Activated T-cell treated with anti-CD3 and anti-CD28 coated beads, Interleukin-2, amount 50 U/mL, for 24 hours (primary cell): ENCODE data around the gene KCNK7.

Experiments used
- DNase-seq: peaks from one replicate; pipeline ENCODE4 v3.0.0-alpha.2; 2020
- H3K27ac Mint-ChIP-seq: 2 replicates; pipeline ENCODE4 v1.8.0; 2020; ENCODE audit warnings: mild to moderate bottlenecking, mixed read lengths
- H3K27me3 Mint-ChIP-seq: 2 replicates; pipeline ENCODE4 v1.8.0; 2020; ENCODE audit warnings: mixed read lengths
- H3K36me3 Mint-ChIP-seq: 2 replicates; pipeline ENCODE4 v1.8.0; 2020; ENCODE audit warnings: low read depth, mixed read lengths
- H3K4me1 Mint-ChIP-seq: 2 replicates; pipeline ENCODE4 v1.8.0; 2020; ENCODE audit warnings: low read depth, mixed read lengths
- H3K4me3 Mint-ChIP-seq: 2 replicates; pipeline ENCODE4 v1.8.0; 2020; ENCODE audit warnings: mild to moderate bottlenecking, moderate library complexity, mixed read lengths
- H3K9me3 Mint-ChIP-seq: 2 replicates; pipeline ENCODE4 v1.8.0; 2020; ENCODE audit warnings: mixed read lengths

The KCNK7 gene

GRCh38 chr11:65556470-65557279 lies 38.9 kb downstream of the KCNK7 start:
- Mint-ChIP-seq H3K9me3 (no peaks in the 10 kb centered on the region), H3K36me3 (peaks cover 4% of the 10 kb centered on the region), H3K4me1 (peaks cover 76% of the 10 kb centered on the region), H3K4me3 (peak overlapping the region; percentile 84), H3K27me3 (no peaks in the 10 kb centered on the region), H3K27ac (peak overlapping the region; percentile 92)
- DNase-seq, result no peak

GRCh38 chr11:65555693-65556231 lies 39.8 kb downstream of the KCNK7 start:
- peaks cover 76% of the 10 kb centered on the region for H3K4me1 Mint-ChIP-seq
- H3K27ac Mint-ChIP-seq, result peak overlapping the region; percentile 88
- H3K4me3 Mint-ChIP-seq, result peak overlapping the region; percentile 84
- DNase-seq, result peak; percentile 55
- H3K36me3 Mint-ChIP-seq, result peaks cover 13% of the 10 kb centered on the region
- no peaks in the 10 kb centered on the region for H3K27me3 Mint-ChIP-seq
- H3K9me3 Mint-ChIP-seq, result no peaks in the 10 kb centered on the region

GRCh38 chr11:65554842-65555430 lies 40.7 kb downstream of the KCNK7 start:
- H3K27ac Mint-ChIP-seq, result peak overlapping the region; percentile 87
- H3K4me3 Mint-ChIP-seq, result peak overlapping the region; percentile 57
- H3K4me1 Mint-ChIP-seq, result peaks cover 68% of the 10 kb centered on the region
- DNase-seq, result no peak
- H3K9me3 Mint-ChIP-seq, result no peaks in the 10 kb centered on the region
- H3K27me3 Mint-ChIP-seq, result no peaks in the 10 kb centered on the region
- peaks cover 15% of the 10 kb centered on the region for H3K36me3 Mint-ChIP-seq

DNA sequence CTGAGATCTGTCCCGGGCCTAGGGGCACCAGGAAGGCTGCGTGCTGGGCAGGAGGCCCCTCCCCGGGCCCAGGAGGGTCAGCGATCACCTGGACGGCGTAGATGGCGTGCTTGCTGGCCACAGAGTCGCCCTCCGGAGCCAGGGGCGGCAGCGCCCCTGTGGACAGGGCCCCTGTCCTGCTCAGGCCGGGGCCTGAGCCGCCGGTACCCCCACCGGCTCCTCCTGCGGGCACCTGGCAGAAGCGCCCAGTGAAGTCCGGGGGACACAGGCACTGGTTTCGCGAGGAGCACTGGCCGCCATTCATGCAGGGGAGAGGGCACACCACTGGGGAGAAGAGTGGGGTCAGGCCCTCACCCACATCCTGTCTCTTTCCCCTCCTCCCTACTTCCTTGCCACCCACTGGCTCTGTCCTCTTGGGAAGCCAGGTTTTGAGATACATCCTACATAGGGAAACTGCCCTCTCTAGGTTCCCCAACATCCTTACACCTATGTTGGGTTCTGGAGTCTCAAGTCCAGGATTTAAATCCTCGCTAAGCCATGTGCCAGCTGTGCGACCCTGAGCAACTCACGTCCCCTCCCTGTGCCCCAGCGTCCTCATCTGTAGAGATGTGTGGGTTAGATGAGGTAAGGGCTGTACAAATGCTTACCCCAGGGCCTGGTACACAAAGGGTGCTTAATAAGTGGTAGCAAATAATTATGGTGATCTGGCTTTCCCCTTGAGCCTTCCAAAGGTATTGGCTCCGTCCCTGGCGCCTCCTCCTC lies 41.4 kb downstream of the KCNK7 start:
- no peak for DNase-seq
- peak overlapping the region; percentile 87 for H3K27ac Mint-ChIP-seq
- H3K4me1 Mint-ChIP-seq, result peaks cover 61% of the 10 kb centered on the region
- H3K27me3 Mint-ChIP-seq, result no peaks in the 10 kb centered on the region
- peaks cover 19% of the 10 kb centered on the region for H3K36me3 Mint-ChIP-seq
- no peaks in the 10 kb centered on the region for H3K9me3 Mint-ChIP-seq
- peak overlapping the region; percentile 57 for H3K4me3 Mint-ChIP-seq

DNA sequence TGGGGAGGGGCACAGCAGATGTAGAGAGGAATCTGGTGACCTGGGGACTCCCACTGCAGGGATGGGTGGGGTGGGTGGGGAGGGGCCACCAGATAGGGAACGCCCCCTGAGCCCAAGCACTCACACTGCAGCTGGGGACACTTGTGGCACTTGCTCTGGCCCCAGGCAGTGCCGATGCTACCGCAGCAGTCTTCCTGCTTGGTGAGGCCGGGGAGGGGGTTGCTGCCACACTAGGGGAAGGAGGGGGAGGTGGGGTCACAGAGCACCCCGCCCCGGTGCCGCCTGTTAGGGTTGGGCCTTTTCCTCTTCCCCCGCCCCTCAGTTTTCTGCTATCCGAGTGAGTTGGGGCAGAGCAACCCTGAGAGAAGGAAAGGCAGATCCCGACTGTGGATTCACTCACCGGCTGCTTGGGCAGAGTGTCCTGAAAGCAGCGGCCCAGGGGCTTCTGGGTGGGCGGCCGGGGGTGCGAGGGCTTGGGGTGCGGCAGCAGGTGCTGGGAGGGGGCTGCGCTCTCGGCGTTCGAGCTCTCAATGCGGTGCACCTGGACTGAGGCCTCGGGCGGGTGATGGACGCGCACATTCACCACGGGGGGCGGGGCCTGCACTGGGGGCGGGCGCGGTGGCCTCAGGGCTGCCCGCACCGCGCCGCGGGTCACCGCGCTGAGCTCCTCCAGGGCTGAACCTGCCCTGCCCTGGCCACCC lies 42.1 kb downstream of the KCNK7 start:
- Mint-ChIP-seq H3K9me3 (no peaks in the 10 kb centered on the region), H3K27me3 (no peaks in the 10 kb centered on the region), H3K4me3 (peak overlapping the region; percentile 49), H3K36me3 (peaks cover 22% of the 10 kb centered on the region), H3K4me1 (peaks cover 65% of the 10 kb centered on the region), H3K27ac (no peak overlapping the region)
- DNase-seq, result peak; percentile 78

GRCh38 chr11:65552388-65552951 lies 43.1 kb downstream of the KCNK7 start:
- no peaks in the 10 kb centered on the region for H3K27me3 Mint-ChIP-seq
- H3K4me1 Mint-ChIP-seq, result peaks cover 73% of the 10 kb centered on the region
- H3K27ac Mint-ChIP-seq, result peak overlapping the region; percentile 54
- no peak for DNase-seq
- peaks cover 26% of the 10 kb centered on the region for H3K36me3 Mint-ChIP-seq
- no peaks in the 10 kb centered on the region for H3K9me3 Mint-ChIP-seq
- H3K4me3 Mint-ChIP-seq, result no peak overlapping the region

GRCh38 chr11:65551572-65552387 lies 43.8 kb downstream of the KCNK7 start:
- DNase-seq, result peak; percentile 77
- peaks cover 26% of the 10 kb centered on the region for H3K36me3 Mint-ChIP-seq
- H3K27me3 Mint-ChIP-seq, result no peaks in the 10 kb centered on the region
- H3K4me3 Mint-ChIP-seq, result no peak overlapping the region
- H3K4me1 Mint-ChIP-seq, result peaks cover 73% of the 10 kb centered on the region
- no peaks in the 10 kb centered on the region for H3K9me3 Mint-ChIP-seq
- peak overlapping the region; percentile 54 for H3K27ac Mint-ChIP-seq

GRCh38 chr11:65549096-65549495 lies 46.5 kb downstream of the KCNK7 start:
- H3K27ac Mint-ChIP-seq, result no peak overlapping the region

DNA sequence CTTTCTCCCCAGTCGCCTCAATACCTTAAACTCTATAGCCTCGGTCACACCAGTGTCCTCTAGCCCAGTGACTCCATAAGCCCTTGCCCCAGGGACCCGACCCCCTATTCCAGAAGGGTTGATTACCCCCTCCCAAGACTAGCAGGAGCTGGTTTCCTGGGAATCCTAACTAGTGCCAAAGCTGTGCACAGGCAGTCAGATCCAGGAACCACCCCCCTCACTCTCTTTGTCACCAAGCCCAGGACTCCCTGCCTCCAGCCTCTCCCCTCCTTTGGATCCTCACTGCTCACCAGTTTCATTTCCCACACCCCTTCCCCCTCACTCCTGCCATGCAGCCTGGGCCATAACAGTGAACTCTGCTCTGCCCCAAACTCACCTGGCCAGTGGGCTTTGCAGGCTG lies 47.2 kb downstream of the KCNK7 start:
- Mint-ChIP-seq H3K4me1 (peaks cover 69% of the 10 kb centered on the region), H3K9me3 (no peaks in the 10 kb centered on the region), H3K36me3 (peaks cover 40% of the 10 kb centered on the region), H3K27ac (no peak overlapping the region), H3K27me3 (no peaks in the 10 kb centered on the region), H3K4me3 (no peak overlapping the region)
- DNase-seq, result no peak

More at GRCh38 chr11:65549096-65549495, 46.5 kb downstream of the KCNK7 start:
- DNase-seq, result no peak
- no peaks in the 10 kb centered on the region for H3K9me3 Mint-ChIP-seq
- no peaks in the 10 kb centered on the region for H3K27me3 Mint-ChIP-seq
- peaks cover 70% of the 10 kb centered on the region for H3K4me1 Mint-ChIP-seq
- H3K36me3 Mint-ChIP-seq, result peaks cover 36% of the 10 kb centered on the region
- no peak overlapping the region for H3K4me3 Mint-ChIP-seq

DNA sequence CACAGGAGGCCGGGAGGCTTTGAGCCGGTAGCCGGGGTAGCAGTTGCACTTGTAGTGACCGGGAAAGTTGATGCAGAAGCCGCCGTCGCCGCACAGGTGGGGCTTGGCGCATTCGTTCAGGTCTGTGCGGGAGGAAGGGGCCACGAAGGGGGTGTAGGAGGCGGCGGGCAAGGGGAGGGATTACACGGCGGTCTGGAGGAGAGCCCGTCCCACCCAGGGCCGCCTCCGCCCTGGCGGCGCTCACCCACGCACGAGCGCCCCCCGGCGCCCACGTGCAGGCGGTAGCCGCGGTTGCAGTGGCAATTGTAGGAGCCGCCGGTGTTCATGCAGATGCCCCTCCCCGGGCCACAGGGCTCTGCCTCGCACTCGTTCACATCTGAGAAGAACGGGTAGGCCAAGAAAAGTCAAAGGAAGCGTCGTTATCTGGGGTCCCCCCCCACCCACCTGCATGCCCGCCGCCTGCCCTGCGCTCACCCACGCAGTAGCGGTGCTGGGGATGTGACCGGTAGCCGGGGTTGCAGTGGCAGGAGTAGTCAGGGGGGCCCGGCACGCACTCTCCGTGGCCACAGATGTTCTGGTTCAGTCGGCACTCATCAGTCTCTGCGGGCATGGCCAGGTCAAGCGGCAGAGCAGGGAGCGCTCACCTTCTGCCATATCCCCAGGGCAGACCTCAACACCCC lies 48.0 kb downstream of the KCNK7 start:
- H3K9me3 Mint-ChIP-seq, result no peaks in the 10 kb centered on the region
- H3K4me1 Mint-ChIP-seq, result peaks cover 62% of the 10 kb centered on the region
- no peaks in the 10 kb centered on the region for H3K27me3 Mint-ChIP-seq
- no peak for DNase-seq
- peak overlapping the region; percentile 17 for H3K27ac Mint-ChIP-seq
- peaks cover 44% of the 10 kb centered on the region for H3K36me3 Mint-ChIP-seq
- peak overlapping the region; percentile 68 for H3K4me3 Mint-ChIP-seq

GRCh38 chr11:65546217-65546958 lies 49.2 kb downstream of the KCNK7 start:
- Mint-ChIP-seq H3K27me3 (no peaks in the 10 kb centered on the region), H3K36me3 (peaks cover 42% of the 10 kb centered on the region), H3K27ac (peak overlapping the region; percentile 89), H3K4me1 (peaks cover 58% of the 10 kb centered on the region), H3K4me3 (peak overlapping the region; percentile 68), H3K9me3 (no peaks in the 10 kb centered on the region)
- DNase-seq, result peak; percentile 99

DNA sequence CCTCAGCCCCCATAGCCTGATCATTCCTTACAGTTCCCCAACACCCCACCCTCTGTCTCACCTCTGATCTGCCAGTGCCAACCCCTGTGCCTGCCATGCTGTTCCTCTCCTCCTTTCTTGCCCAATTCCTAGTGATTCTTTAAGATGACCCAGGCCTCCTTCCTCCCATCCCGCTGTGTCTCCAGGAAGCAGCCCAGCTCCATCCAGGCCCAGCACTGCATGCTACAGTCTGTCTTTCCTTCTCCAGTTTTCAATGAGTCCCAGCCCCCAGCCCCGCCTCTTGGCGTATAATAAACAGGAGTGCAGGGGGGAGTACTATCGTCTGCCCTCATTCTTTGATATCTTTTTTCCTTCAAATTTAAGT lies 49.8 kb downstream of the KCNK7 start:
- H3K4me3 Mint-ChIP-seq, result peak overlapping the region; percentile 66
- H3K9me3 Mint-ChIP-seq, result no peaks in the 10 kb centered on the region
- no peaks in the 10 kb centered on the region for H3K27me3 Mint-ChIP-seq
- no peak for DNase-seq
- peaks cover 62% of the 10 kb centered on the region for H3K4me1 Mint-ChIP-seq
- peak overlapping the region; percentile 83 for H3K27ac Mint-ChIP-seq
- peaks cover 37% of the 10 kb centered on the region for H3K36me3 Mint-ChIP-seq
